ENCODE results near the gene MFSD1. TPM values are rescaled to one million over a fixed set of nuclear protein-coding genes. Genes with fewer than 3 reads are reported as not detected.
A peak's percentile ranks its signal among the peaks of the same experiment; 100 is the strongest.
"Not testable (repeated sequence)": the region's sequence is repeated elsewhere in the genome, so short reads cannot be mapped to it uniquely, and the experiment has no call there.

The MFSD1 gene
- polyA plus RNA-seq, 1 of the 3 experiments (the other 2 are of a cell fraction) = 44.9 TPM

DNA sequence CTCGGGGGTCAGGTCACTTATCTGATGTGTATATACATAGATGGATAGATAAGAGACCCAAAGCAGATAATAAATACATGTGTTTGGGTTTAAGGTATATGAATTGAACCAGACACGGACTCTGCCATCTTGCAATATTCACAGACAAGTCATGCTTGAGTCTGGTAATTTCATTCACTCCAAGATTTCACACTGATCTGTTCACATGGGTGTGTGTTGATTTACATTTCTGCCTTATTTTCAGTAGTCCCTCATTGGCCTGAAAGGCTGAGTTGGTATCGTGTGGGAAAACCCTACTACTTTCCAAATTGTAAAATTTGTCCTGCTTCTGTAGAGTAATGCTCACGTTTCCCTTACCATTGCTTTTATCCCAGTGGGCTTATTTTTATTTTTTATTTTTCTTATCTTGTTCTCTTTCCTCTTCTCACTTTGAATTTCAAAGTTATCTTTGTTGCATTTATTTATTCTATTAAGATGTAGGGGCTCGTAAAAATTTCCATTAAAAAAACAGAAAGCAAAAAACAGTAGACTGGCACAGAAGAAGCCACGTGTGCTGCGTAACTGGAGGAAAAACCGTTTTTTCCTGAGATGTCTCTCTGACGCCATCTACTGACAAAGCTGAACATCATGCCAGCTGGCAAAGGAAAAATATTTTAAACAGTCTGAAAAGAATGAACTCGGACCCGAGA is 10.8 kb upstream of the MFSD1 start (continued):
- TF ChIP-seq, protein P1, sequence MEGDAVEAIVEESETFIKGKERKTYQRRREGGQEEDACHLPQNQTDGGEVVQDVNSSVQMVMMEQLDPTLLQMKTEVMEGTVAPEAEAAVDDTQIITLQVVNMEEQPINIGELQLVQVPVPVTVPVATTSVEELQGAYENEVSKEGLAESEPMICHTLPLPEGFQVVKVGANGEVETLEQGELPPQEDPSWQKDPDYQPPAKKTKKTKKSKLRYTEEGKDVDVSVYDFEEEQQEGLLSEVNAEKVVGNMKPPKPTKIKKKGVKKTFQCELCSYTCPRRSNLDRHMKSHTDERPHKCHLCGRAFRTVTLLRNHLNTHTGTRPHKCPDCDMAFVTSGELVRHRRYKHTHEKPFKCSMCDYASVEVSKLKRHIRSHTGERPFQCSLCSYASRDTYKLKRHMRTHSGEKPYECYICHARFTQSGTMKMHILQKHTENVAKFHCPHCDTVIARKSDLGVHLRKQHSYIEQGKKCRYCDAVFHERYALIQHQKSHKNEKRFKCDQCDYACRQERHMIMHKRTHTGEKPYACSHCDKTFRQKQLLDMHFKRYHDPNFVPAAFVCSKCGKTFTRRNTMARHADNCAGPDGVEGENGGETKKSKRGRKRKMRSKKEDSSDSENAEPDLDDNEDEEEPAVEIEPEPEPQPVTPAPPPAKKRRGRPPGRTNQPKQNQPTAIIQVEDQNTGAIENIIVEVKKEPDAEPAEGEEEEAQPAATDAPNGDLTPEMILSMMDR (IDR thresholded peaks at IDR 0.05) = peak; percentile 92
- TF ChIP-seq, protein P2, sequence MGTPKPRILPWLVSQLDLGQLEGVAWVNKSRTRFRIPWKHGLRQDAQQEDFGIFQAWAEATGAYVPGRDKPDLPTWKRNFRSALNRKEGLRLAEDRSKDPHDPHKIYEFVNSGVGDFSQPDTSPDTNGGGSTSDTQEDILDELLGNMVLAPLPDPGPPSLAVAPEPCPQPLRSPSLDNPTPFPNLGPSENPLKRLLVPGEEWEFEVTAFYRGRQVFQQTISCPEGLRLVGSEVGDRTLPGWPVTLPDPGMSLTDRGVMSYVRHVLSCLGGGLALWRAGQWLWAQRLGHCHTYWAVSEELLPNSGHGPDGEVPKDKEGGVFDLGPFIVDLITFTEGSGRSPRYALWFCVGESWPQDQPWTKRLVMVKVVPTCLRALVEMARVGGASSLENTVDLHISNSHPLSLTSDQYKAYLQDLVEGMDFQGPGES (IDR thresholded peaks at IDR 0.05; ENCODE audit: low read depth, low read length) = no peak
- TF ChIP-seq RAD21 (IDR thresholded peaks at IDR 0.05; ENCODE audit: low read length) = peak; percentile 90
- peak; percentile 44 for TF ChIP-seq CHD2 (IDR thresholded peaks at IDR 0.05; ENCODE audit: low read length, partially characterized antibody)
- TF ChIP-seq SIN3A (IDR thresholded peaks at IDR 0.05; ENCODE audit: borderline replicate concordance, low read depth, low read length) = 0 out of 2 replicates have a peak, but pooled peaks have one; percentile 43
- TF ChIP-seq SMC3 (IDR thresholded peaks at IDR 0.05; ENCODE audit: low read depth, low read length) = peak; percentile 63
- no peak for TF ChIP-seq JUND (IDR thresholded peaks at IDR 0.05)
- TF ChIP-seq FOXM1 (IDR thresholded peaks at IDR 0.05; ENCODE audit: low read depth) = no peak
- no peak for TF ChIP-seq NFIC (IDR thresholded peaks at IDR 0.05; ENCODE audit: borderline replicate concordance)

DNA sequence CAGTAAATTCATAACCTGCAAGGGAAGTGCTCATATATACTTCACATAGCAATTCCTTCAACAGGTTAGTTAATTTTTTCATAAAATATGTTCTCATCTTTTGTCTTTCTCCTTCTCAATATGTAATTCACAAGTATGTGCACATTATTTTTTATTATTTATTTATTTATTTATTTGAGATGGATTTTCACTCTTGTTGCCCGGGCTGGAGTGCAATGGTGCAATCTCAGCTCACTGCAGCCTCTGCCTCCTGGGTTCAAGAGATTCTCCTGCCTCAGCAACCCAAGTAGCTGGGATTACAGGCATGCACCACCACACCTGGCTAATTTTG is 10.3 kb upstream of the MFSD1 start:
- not testable (repeated sequence) for DNase-seq; H3K9me3 ChIP-seq; H3K36me3 ChIP-seq (replicated peaks in 1 of 2; ENCODE audit: control insufficient read depth in 1 of 2, insufficient read depth in 2 of 2, low read length in 1 of 2); H4K20me1 ChIP-seq (ENCODE audit: insufficient read depth); H3K79me2 ChIP-seq (ENCODE audit: insufficient read depth); H3K27me3 ChIP-seq (ENCODE audit: insufficient read depth); H2AFZ ChIP-seq (ENCODE audit: low read depth); H3K9me2 ChIP-seq
- Histone ChIP-seq H3K9ac (peak overlapping the region; percentile 29; the same call in 1 of the 2 replicates), H3K4me1 (ENCODE audit: control insufficient read depth in 1 of 2, insufficient read depth in 2 of 2, low read depth in 1 of 2, low read length in 1 of 2) (peaks cover 0 to 17% of the 10 kb centered on the region in 2 experiments; a peak in 3 of 4 replicates), H3K27ac (ENCODE audit: low read depth in 2 of 2, low read length in 1 of 2) (peak overlapping the region in 1 of 2 experiments; percentile 86; a peak in 2 of 4 replicates), H3K4me2 (peak overlapping the region; percentile 60), H3K4me3 (ENCODE audit: low read depth in 2 of 2, low read length in 1 of 2) (peak overlapping the region in 1 of 2 experiments; percentile 33; a peak in 1 of 4 replicates), H3F3A (replicated peaks; ENCODE audit: insufficient read depth) (peaks cover 16% of the 10 kb centered on the region)
- WGBS (ENCODE audit: low lambda C conversion rate) = 0% methylated on average over 1 of the region's 1 CpG
- CTCF ChIA-PET = interaction anchor here (0.7 to 5.7 kb wide), 30 partner anchors 10 to 1665 kb away, joined by 3 to 146 read pairs (median 4); partner anchors contain the start of genes GFM1 and MFSD1
- POLR2A ChIA-PET = interaction anchor here (0.7 kb wide), 1 partner anchor 1027 kb away, joined by 4 read pairs; no protein-coding TSS in a partner anchor

DNA sequence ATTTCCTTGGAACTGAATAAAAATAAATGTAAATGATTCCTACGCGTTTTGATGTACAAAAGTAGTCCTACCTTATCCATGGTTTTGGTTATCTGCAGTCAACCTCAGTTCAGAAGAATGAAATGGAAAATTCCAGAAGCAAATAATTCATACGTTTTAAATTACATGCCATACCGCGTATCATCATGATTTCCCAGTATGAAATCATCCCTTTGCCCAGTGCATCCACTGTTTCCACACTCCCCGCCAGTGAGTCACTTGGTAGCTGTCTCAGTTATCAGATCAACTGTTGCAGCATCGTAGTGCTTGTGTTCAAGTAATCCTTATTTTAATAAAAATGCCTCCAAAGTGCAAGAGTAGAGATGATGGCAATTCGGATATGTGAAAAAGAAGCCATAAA is 9.1 kb upstream of the MFSD1 start:
- Histone ChIP-seq H3F3A (replicated peaks; ENCODE audit: insufficient read depth) (peaks cover 16% of the 10 kb centered on the region), H4K20me1 (ENCODE audit: insufficient read depth) (no peaks in the 10 kb centered on the region), H3K36me3 (replicated peaks in 1 of 2; ENCODE audit: control insufficient read depth in 1 of 2, insufficient read depth in 2 of 2, low read length in 1 of 2) (no peaks in the 10 kb centered on the region), H3K9me3 (no peaks in the 10 kb centered on the region; the same call in 1 of the 2 replicates), H3K27me3 (ENCODE audit: insufficient read depth) (no peaks in the 10 kb centered on the region), H3K27ac (ENCODE audit: low read depth in 2 of 2, low read length in 1 of 2) (peak overlapping the region; percentile 71 to 86; a peak in 3 of 4 replicates), H2AFZ (ENCODE audit: low read depth) (no peak overlapping the region), H3K9me2 (no peaks in the 10 kb centered on the region), H3K9ac (peak overlapping the region; percentile 55; the same call in 1 of the 2 replicates), H3K4me2 (peak overlapping the region; percentile 60), H3K79me2 (ENCODE audit: insufficient read depth) (no peaks in the 10 kb centered on the region), H3K4me3 (ENCODE audit: low read depth in 2 of 2, low read length in 1 of 2) (0 out of 4 replicates have a peak overlapping the region, but pooled peaks of 1 of the 2 experiments have one; percentile 4), H3K4me1 (ENCODE audit: control insufficient read depth in 1 of 2, insufficient read depth in 2 of 2, low read depth in 1 of 2, low read length in 1 of 2) (peaks cover 0 to 17% of the 10 kb centered on the region in 2 experiments; a peak in 3 of 4 replicates)
- 16% methylated on average over 8 of the region's 8 CpGs for WGBS (ENCODE audit: low lambda C conversion rate)
- no peak for DNase-seq
- ChIA-PET CTCF (interaction anchor here (1.1 kb wide), 2 partner anchors 9 to 65 kb away, joined by 3 read pairs; partner anchors contain the start of gene MFSD1), POLR2A (no interaction called here)
- TF ChIP-seq FOSL2 (IDR thresholded peaks at IDR 0.05; ENCODE audit: borderline replicate concordance, low read depth) = peak; percentile 94
- TF ChIP-seq FOXM1 (IDR thresholded peaks at IDR 0.05; ENCODE audit: low read depth) = peak; percentile 40; the same call in 1 of the 2 replicates
- peak in 1 of 2 experiments; percentile 93; a peak in 2 of 4 replicates for TF ChIP-seq EP300 (IDR thresholded peaks at IDR 0.05; ENCODE audit: borderline replicate concordance in 1 of 2, low read depth in 1 of 2, low read length in 1 of 2)
- no peak for TF ChIP-seq NRF1 (IDR thresholded peaks at IDR 0.05; ENCODE audit: low read depth, low read length)
- no peak for TF ChIP-seq MEF2A (IDR thresholded peaks at IDR 0.05; ENCODE audit: borderline replicate concordance, low read depth)
- TF ChIP-seq, protein P3, sequence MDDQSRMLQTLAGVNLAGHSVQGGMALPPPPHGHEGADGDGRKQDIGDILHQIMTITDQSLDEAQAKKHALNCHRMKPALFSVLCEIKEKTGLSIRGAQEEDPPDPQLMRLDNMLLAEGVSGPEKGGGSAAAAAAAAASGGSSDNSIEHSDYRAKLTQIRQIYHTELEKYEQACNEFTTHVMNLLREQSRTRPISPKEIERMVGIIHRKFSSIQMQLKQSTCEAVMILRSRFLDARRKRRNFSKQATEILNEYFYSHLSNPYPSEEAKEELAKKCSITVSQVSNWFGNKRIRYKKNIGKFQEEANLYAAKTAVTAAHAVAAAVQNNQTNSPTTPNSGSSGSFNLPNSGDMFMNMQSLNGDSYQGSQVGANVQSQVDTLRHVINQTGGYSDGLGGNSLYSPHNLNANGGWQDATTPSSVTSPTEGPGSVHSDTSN (IDR thresholded peaks at IDR 0.05) = peak; percentile 85
- TF ChIP-seq POLR2AphosphoS5 (IDR thresholded peaks at IDR 0.05; ENCODE audit: low read depth, low read length) = peak; percentile 65; the same call in 1 of the 2 replicates
- no peak for TF ChIP-seq MXI1 (IDR thresholded peaks at IDR 0.05; ENCODE audit: low read depth, low read length)
- TF ChIP-seq, protein P4, sequence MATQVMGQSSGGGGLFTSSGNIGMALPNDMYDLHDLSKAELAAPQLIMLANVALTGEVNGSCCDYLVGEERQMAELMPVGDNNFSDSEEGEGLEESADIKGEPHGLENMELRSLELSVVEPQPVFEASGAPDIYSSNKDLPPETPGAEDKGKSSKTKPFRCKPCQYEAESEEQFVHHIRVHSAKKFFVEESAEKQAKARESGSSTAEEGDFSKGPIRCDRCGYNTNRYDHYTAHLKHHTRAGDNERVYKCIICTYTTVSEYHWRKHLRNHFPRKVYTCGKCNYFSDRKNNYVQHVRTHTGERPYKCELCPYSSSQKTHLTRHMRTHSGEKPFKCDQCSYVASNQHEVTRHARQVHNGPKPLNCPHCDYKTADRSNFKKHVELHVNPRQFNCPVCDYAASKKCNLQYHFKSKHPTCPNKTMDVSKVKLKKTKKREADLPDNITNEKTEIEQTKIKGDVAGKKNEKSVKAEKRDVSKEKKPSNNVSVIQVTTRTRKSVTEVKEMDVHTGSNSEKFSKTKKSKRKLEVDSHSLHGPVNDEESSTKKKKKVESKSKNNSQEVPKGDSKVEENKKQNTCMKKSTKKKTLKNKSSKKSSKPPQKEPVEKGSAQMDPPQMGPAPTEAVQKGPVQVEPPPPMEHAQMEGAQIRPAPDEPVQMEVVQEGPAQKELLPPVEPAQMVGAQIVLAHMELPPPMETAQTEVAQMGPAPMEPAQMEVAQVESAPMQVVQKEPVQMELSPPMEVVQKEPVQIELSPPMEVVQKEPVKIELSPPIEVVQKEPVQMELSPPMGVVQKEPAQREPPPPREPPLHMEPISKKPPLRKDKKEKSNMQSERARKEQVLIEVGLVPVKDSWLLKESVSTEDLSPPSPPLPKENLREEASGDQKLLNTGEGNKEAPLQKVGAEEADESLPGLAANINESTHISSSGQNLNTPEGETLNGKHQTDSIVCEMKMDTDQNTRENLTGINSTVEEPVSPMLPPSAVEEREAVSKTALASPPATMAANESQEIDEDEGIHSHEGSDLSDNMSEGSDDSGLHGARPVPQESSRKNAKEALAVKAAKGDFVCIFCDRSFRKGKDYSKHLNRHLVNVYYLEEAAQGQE (IDR thresholded peaks at IDR 0.05; ENCODE audit: low read depth, low read length) = peak; percentile 59; the same call in 1 of the 2 replicates

Data from SK-N-SH (cell line).